HUES6 (cell line): Measurements from ENCODE around the gene RHOT2.

ENCODE experiments used
- H3K27ac ChIP-seq: 2 replicates; pipeline ENCODE4 v1.7.0; 2013; ENCODE audit warnings: low read depth, mild to moderate bottlenecking, low read length, inconsistent platforms
- H3K27me3 ChIP-seq: 2 replicates; pipeline ENCODE4 v1.6.1; 2013; ENCODE audit warnings: low read length; ENCODE audit not compliant: control insufficient read depth, insufficient read depth
- H3K36me3 ChIP-seq: 2 replicates; pipeline ENCODE4 v1.6.1; 2013; ENCODE audit warnings: low read length; ENCODE audit not compliant: control insufficient read depth, insufficient read depth
- H3K4me1 ChIP-seq: 2 replicates; pipeline ENCODE4 v1.6.1; 2013; ENCODE audit warnings: low read length; ENCODE audit not compliant: control insufficient read depth, insufficient read depth
- H3K4me3 ChIP-seq: 2 replicates; pipeline ENCODE4 v1.5.1; 2013; ENCODE audit warnings: low read depth, low read length
- H3K9ac ChIP-seq: one replicate; pipeline ENCODE4 v1.6.1; 2013; ENCODE audit warnings: mild to moderate bottlenecking, low read length
- H3K9me3 ChIP-seq: 2 replicates; pipeline ENCODE4 v1.6.1; 2013; ENCODE audit warnings: low read depth, low read length; ENCODE audit not compliant: control insufficient read depth, insufficient read depth

The RHOT2 gene

DNA sequence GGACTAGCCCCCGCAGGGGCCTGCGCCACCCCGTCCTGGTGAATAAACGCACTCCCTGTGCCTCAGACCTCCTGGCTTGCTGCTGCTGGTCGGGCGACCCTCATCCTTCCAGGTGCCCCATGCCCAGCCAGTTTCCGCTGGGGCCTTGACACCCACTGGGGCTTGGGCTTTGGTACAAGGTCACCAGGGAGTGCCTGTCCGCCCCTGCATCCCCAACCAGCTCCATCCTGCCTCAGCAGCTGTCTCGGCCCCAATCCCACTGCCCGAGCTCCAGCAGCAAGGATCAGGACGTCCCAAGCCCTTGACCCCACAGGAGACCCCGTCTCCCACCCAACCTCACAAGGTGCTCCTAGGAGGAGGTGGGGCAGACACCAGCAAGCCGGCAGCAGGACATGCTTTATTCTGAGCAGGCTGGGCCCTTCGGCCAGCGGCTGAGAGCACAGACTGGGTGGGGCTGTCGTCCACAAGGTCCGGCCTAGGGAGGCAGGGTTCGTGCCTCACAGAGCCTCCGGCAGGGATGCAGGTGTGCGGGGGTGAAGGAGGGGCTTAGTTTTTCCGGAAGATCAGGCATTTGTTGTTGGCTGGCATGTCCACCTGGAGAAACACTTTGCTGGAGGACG lies 33.8 kb upstream of the RHOT2 start:
- Histone ChIP-seq H3K9ac (no peak overlapping the region), H3K27me3 (no peaks in the 10 kb centered on the region), H3K36me3 (peaks cover 14% of the 10 kb centered on the region), H3K9me3 (no peaks in the 10 kb centered on the region), H3K27ac (no peak overlapping the region), H3K4me1 (peaks cover 40% of the 10 kb centered on the region), H3K4me3 (no peak overlapping the region)

- Histone ChIP-seq H3K4me3 (peak overlapping the region; percentile 68), H3K9ac (no peak overlapping the region), H3K9me3 (no peaks in the 10 kb centered on the region), H3K36me3 (peaks cover 14% of the 10 kb centered on the region), H3K27me3 (no peaks in the 10 kb centered on the region), H3K4me1 (peaks cover 33% of the 10 kb centered on the region), H3K27ac (no peak overlapping the region)
Observed at GRCh38 chr16:634996-635395, 32.9 kb upstream of the RHOT2 start.

DNA sequence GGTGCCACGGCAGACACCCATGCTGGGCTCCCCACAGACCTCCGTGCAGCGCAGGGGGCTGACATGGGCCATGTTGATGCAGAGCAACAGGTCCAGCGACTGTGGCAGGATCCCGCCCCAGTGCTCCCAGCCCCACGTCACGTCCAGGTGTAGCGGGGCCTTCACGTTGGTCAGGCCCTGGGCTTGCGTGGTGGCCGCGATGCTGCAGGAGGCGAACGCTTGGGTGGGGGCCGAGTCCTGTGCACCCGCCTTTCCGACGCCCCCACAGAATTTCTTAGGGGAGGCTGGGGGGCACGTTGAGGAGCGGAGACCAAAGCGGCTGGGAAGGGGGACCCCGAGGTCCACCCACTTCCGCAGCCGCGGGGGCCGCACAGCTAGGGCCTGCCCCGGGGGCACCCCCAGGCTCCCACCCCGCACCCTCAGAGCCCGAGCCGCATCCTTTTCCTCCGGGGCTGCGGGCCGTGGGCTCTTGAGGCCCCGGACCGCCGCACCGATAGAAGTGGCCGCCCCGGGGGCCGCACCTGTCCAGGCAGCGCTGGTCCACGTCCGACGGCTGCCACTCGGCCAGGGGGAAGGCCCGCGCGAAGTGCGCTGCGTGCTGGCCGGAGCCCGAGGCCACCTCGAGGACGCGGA lies 32.2 kb upstream of the RHOT2 start:
- peak overlapping the region; percentile 56 for H3K9ac ChIP-seq
- no peaks in the 10 kb centered on the region for H3K27me3 ChIP-seq
- no peaks in the 10 kb centered on the region for H3K9me3 ChIP-seq
- H3K4me3 ChIP-seq = peak overlapping the region; percentile 68
- H3K36me3 ChIP-seq = peaks cover 14% of the 10 kb centered on the region
- H3K4me1 ChIP-seq = peaks cover 26% of the 10 kb centered on the region
- H3K27ac ChIP-seq = no peak overlapping the region

DNA sequence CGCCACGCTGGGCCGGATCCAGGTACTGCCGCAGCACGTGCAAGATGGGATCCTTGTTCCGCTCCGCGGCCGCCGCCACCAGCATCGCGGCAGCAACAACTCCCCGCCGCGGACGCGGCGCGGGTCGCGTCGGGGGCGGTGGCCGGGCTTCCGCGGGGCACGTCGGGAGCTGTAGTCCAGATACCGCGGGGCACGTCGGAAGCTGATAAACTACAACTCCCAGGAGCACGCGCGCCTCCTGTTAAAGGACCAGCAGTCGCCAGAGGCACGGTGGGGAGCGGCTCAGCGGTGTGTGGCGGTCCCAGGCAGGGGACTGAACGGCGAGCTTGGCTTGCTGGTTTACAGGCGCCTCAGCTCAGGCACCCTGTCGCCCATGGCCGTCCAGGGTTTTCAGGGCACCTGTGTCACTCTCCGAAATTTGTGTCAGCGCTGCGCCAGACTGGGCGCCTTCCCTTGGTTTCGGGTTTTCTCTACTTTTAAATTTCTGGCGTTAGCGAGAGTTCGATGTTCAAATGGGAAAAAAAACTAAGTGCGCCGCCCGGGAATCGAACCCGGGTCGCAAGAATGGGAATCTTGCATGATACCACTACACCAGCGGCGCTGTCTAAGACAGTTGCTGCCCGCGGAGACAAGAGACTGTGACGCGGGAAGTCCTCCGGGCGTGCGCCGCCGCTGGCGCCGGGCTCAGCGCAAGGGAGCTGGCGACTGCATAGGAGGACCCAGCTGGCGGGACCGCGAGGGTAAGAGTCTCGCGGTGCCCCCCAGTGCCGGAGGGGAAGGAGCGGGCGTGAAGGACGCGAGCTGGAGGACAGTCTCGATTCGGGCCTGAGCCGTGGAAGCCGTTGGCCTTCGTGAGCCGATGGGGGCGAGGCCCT lies 31.5 kb upstream of the RHOT2 start, which contains the start of gene METTL26:
Gene METTL26 (minus strand): TSS at position 100 of the 875 bp plus-strand sequence. CDS start 15 bp downstream, at position 85.
- H3K4me3 ChIP-seq = peak within 1 kb of the TSS; percentile 68

GRCh38 chr16:637081-638018 lies 30.6 kb upstream of the RHOT2 start:
- Histone ChIP-seq H3K27me3 (peaks cover 1% of the 10 kb centered on the region; the same call in 1 of the 2 replicates), H3K4me3 (peak overlapping the region; percentile 68), H3K9me3 (no peaks in the 10 kb centered on the region), H3K36me3 (peaks cover 14% of the 10 kb centered on the region), H3K27ac (0 out of 2 replicates have a peak overlapping the region, but pooled peaks have one; percentile 31), H3K4me1 (peaks cover 20% of the 10 kb centered on the region), H3K9ac (no peak overlapping the region)

More for the DNA sequence above, 31.5 kb upstream of the RHOT2 start, which contains the start of gene METTL26:
- Histone ChIP-seq H3K4me1 (peaks cover 19% of the 10 kb centered on the region), H3K27me3 (no peaks in the 10 kb centered on the region), H3K9me3 (no peaks in the 10 kb centered on the region), H3K9ac (peak within 1 kb of the TSS; percentile 66), H3K36me3 (peaks cover 14% of the 10 kb centered on the region), H3K27ac (no peak within 1 kb of the TSS)

DNA sequence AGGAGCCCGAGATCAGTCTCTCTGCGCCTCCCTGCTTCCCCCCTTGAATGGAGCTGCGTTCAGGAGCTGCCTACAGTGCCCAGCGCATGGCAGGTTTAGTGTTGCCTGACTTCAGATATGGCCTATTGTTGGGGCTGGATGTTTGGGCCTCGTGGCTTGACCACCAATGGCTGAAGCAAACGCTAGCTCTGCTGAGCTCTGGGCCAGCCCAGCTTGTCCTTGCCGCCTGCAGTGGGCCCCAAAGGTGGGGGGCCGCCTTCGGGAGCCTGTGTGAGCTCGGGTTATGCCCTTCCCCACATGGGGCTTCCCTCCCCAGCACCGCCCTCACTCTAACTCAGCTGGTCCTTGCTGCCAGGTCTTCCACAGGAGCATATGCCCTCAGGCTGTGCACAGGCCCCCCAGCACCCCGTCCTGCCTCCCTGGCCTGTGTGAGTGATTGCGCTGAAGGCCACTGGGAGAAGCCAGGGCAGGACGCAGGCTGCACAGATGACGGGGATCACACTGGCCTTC lies 29.8 kb upstream of the RHOT2 start:
- Histone ChIP-seq H3K4me1 (peaks cover 27% of the 10 kb centered on the region), H3K27me3 (peaks cover 9% of the 10 kb centered on the region; the same call in 1 of the 2 replicates), H3K27ac (0 out of 2 replicates have a peak overlapping the region, but pooled peaks have one; percentile 31), H3K9ac (no peak overlapping the region), H3K9me3 (no peaks in the 10 kb centered on the region), H3K4me3 (0 out of 2 replicates have a peak overlapping the region, but pooled peaks have one; percentile 48), H3K36me3 (peaks cover 10% of the 10 kb centered on the region)

DNA sequence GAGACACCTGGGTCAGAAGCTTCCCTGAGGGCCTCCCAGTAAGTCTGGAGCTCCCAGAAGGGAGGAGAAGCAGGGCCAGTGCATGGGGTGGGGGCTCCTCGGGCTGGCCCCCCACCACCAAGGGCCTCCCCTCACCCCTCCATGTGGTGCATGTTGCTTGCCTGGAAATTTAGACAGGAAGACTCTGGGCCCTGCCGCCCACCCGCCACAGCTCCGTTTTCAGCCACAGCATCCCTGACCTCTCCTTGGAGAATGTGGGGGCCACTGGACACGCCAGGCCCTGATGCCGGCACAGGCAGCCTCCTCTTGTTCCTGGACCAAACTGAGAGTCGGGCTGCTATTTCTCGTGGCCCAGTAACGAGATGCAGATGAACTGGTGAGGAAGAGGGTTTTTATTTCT lies 29.1 kb upstream of the RHOT2 start:
- no peaks in the 10 kb centered on the region for H3K9me3 ChIP-seq
- H3K9ac ChIP-seq = no peak overlapping the region
- H3K4me1 ChIP-seq = peaks cover 29% of the 10 kb centered on the region
- no peak overlapping the region for H3K27ac ChIP-seq
- peaks cover 6% of the 10 kb centered on the region; the same call in 1 of the 2 replicates for H3K36me3 ChIP-seq
- peaks cover 10% of the 10 kb centered on the region; the same call in 1 of the 2 replicates for H3K27me3 ChIP-seq
- H3K4me3 ChIP-seq = no peak overlapping the region

DNA sequence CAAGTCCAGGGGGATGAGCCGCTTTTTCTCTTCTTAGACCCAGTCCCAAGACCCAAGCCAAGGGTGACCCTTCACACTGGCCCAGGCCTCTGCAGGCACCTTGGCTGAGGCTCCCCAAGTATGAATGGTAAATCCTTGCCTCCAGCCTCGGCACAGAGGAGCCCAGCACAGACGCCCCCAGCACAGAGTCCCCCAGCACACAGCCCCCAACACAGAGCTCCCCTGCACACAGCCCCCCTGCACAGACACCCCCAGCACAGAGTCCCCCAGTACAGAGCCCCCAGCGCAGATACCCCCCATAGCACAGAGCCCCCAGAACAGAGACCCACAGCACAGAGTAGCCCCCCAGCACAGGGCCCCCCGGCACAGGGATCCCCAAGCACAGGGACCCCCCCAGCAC lies 27.3 kb upstream of the RHOT2 start:
- Histone ChIP-seq H3K27ac (no peak overlapping the region), H3K9ac (no peak overlapping the region), H3K4me1 (peaks cover 29% of the 10 kb centered on the region), H3K9me3 (no peaks in the 10 kb centered on the region), H3K4me3 (no peak overlapping the region), H3K36me3 (no peaks in the 10 kb centered on the region), H3K27me3 (peaks cover 10% of the 10 kb centered on the region; the same call in 1 of the 2 replicates)

GRCh38 chr16:641326-642188 lies 26.4 kb upstream of the RHOT2 start, which contains the start of gene MCRIP2:
Gene MCRIP2, plus strand, starts transcription at chr16:641828. Its CDS starts 164 bp downstream, at chr16:641992.
- H3K4me1 ChIP-seq = peaks cover 32% of the 10 kb centered on the region
- peak within 1 kb of the TSS; percentile 79 for H3K4me3 ChIP-seq
- no peaks in the 10 kb centered on the region for H3K9me3 ChIP-seq
- H3K27me3 ChIP-seq = peaks cover 10% of the 10 kb centered on the region; the same call in 1 of the 2 replicates
- 0 out of 2 replicates have a peak within 1 kb of the TSS, but pooled peaks have one; percentile 26 for H3K27ac ChIP-seq
- H3K9ac ChIP-seq = peak within 1 kb of the TSS; percentile 62
- no peaks in the 10 kb centered on the region for H3K36me3 ChIP-seq
